GM12878 (cell line): ENCODE results near the gene EHBP1L1.

Source experiments
- EGR1 ChIP-seq, 2 experiments: IDR thresholded peaks; 1 replicate in 1 of 2; 2 replicates in 1 of 2; pipeline ENCODE4 v1.6.1; 2011 to 2012; ENCODE audit warnings: low read depth in 2 of 2, low read length in 2 of 2, borderline replicate concordance in 1 of 2, mild to moderate bottlenecking in 1 of 2, moderate library complexity in 1 of 2
- ETV6 ChIP-seq, 2 experiments: fragments of 450-650 bp in 1 of 2; IDR thresholded peaks in 1 of 2; conservative IDR thresholded peaks in 1 of 2; 2 replicates each; pipeline ENCODE4 v1.6.1; 2014; ENCODE audit warnings: antibody characterized with exemption in 1 of 2, borderline replicate concordance in 1 of 2, low read depth in 1 of 2, mild to moderate bottlenecking in 1 of 2, moderate library complexity in 1 of 2
- MTA2 ChIP-seq: fragments of 450-650 bp; IDR thresholded peaks from 2 replicates; pipeline ENCODE4 v1.6.1; 2016; ENCODE audit warnings: low read depth, mild to moderate bottlenecking, moderate library complexity
- MXI1 ChIP-seq: fragments of 150-350 bp; IDR thresholded peaks from 2 replicates; pipeline ENCODE4 v1.6.1; 2011; ENCODE audit warnings: low read depth, mild to moderate bottlenecking, inconsistent platforms, low read length, improper control_type of control experiment
- NFIC ChIP-seq: IDR thresholded peaks from 2 replicates; pipeline ENCODE4 v1.6.1; 2012; ENCODE audit warnings: low read depth, mild to moderate bottlenecking, inconsistent platforms, low read length, moderate library complexity
- NRF1 ChIP-seq: conservative IDR thresholded peaks from 2 replicates; pipeline ENCODE4 v1.6.1; 2011; ENCODE audit warnings: mild to moderate bottlenecking, low read depth, low read length, improper control_type of control experiment
- SP1 ChIP-seq: IDR thresholded peaks from one replicate; pipeline ENCODE4 v1.6.1; 2011; ENCODE audit warnings: low read depth, low read length
- STAT3 ChIP-seq: IDR thresholded peaks from 2 replicates; pipeline ENCODE4 v1.6.1; 2011; ENCODE audit warnings: low read depth, low read length, improper control_type of control experiment
- TAF1 ChIP-seq: IDR thresholded peaks from 2 replicates; pipeline ENCODE4 v1.6.1; 2011; ENCODE audit warnings: mild to moderate bottlenecking, low read depth, low read length, borderline replicate concordance
- TF ChIP-seq, protein P1 (sequence below): IDR thresholded peaks from 2 replicates; pipeline ENCODE4 v1.6.1; 2011; ENCODE audit warnings: mild to moderate bottlenecking, low read depth, low read length, moderate library complexity; ENCODE audit not compliant: insufficient replicate concordance
- TF ChIP-seq, protein P2 (sequence below): IDR thresholded peaks from 2 replicates; pipeline ENCODE4 v1.6.1; 2011; ENCODE audit warnings: low read depth, low read length, improper control_type of control experiment, borderline replicate concordance
- TF ChIP-seq, protein P3 (sequence below), 3 experiments: IDR thresholded peaks in 2 of 3; conservative IDR thresholded peaks in 1 of 3; 2 replicates each; pipeline ENCODE4 v1.5.1; 2011; ENCODE audit warnings: low read depth in 3 of 3, low read length in 3 of 3, mild to moderate bottlenecking in 3 of 3, control low read depth in 2 of 3, moderate library complexity in 2 of 3, inconsistent platforms in 1 of 3, mixed read lengths in 1 of 3; ENCODE audit not compliant: control insufficient read depth in 2 of 3, insufficient read depth in 1 of 3; ENCODE audit errors: extremely low read depth in 1 of 3

DNA sequence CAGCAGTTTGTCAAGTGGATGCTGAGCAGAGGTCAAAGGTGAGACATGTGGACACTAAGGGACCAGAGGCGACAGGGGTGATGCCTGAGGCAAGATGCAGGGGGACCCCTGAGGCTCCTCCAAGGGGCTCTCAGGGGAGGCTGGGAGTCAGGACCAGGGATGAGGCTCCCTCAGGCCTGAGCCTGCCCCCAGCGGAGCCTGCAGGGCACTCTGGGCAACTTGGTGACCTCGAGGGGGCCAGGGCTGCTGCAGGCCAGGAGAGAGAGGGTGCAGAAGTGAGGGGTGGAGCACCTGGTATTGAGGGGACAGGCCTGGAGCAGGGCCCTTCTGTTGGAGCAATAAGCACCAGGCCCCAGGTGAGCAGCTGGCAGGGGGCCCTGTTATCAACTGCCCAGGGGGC lies 6.1 kb downstream of the EHBP1L1 start:
- TF ChIP-seq EGR1 (IDR thresholded peaks at IDR 0.05; ENCODE audit: borderline replicate concordance in 1 of 2, low read depth in 2 of 2, low read length in 2 of 2) (no peak), NRF1 (no peak), TAF1 (no peak), ETV6 (conservative IDR thresholded peaks at IDR 0.05 in 1 of 2, IDR thresholded peaks at IDR 0.05 in 1 of 2; ENCODE audit: borderline replicate concordance in 1 of 2, low read depth in 1 of 2) (no peak), MTA2 (no peak), NFIC (no peak), MXI1 (no peak), STAT3 (no peak), SP1 (no peak)
- TF ChIP-seq, protein P1, sequence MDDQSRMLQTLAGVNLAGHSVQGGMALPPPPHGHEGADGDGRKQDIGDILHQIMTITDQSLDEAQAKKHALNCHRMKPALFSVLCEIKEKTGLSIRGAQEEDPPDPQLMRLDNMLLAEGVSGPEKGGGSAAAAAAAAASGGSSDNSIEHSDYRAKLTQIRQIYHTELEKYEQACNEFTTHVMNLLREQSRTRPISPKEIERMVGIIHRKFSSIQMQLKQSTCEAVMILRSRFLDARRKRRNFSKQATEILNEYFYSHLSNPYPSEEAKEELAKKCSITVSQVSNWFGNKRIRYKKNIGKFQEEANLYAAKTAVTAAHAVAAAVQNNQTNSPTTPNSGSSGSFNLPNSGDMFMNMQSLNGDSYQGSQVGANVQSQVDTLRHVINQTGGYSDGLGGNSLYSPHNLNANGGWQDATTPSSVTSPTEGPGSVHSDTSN = no peak
- TF ChIP-seq, protein P2, sequence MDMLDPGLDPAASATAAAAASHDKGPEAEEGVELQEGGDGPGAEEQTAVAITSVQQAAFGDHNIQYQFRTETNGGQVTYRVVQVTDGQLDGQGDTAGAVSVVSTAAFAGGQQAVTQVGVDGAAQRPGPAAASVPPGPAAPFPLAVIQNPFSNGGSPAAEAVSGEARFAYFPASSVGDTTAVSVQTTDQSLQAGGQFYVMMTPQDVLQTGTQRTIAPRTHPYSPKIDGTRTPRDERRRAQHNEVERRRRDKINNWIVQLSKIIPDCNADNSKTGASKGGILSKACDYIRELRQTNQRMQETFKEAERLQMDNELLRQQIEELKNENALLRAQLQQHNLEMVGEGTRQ = no peak
- TF ChIP-seq, protein P3, sequence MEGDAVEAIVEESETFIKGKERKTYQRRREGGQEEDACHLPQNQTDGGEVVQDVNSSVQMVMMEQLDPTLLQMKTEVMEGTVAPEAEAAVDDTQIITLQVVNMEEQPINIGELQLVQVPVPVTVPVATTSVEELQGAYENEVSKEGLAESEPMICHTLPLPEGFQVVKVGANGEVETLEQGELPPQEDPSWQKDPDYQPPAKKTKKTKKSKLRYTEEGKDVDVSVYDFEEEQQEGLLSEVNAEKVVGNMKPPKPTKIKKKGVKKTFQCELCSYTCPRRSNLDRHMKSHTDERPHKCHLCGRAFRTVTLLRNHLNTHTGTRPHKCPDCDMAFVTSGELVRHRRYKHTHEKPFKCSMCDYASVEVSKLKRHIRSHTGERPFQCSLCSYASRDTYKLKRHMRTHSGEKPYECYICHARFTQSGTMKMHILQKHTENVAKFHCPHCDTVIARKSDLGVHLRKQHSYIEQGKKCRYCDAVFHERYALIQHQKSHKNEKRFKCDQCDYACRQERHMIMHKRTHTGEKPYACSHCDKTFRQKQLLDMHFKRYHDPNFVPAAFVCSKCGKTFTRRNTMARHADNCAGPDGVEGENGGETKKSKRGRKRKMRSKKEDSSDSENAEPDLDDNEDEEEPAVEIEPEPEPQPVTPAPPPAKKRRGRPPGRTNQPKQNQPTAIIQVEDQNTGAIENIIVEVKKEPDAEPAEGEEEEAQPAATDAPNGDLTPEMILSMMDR (IDR thresholded peaks at IDR 0.05 in 2 of 3, conservative IDR thresholded peaks at IDR 0.05 in 1 of 3; ENCODE audit: control insufficient read depth in 2 of 3, extremely low read depth in 1 of 3, insufficient read depth in 1 of 3, low read depth in 3 of 3, low read length in 3 of 3) = no peak
